PC-3 (cell line): ENCODE measurements around the gene SQOR.

Experiments used
- EZH2 ChIP-seq: fragments of 300-600 bp; sonication (generic); IDR thresholded peaks from one replicate; pipeline ENCODE4 v1.6.1; 2017; ENCODE audit warnings: antibody characterized with exemption, mild to moderate bottlenecking, low read length; ENCODE audit not compliant: unreplicated experiment
- EZH2phosphoT487 ChIP-seq: fragments of 300-600 bp; sonication (generic); IDR thresholded peaks from 2 replicates; pipeline ENCODE4 v1.6.1; 2018; ENCODE audit warnings: mild to moderate bottlenecking, antibody characterized with exemption, low read length, borderline replicate concordance
- TF ChIP-seq, protein P1 (sequence below): fragments of 300-600 bp; sonication (generic); conservative IDR thresholded peaks from 2 replicates; pipeline ENCODE4 v1.5.1; 2017; ENCODE audit warnings: antibody characterized with exemption, low read depth, mild to moderate bottlenecking, low read length

DNA sequence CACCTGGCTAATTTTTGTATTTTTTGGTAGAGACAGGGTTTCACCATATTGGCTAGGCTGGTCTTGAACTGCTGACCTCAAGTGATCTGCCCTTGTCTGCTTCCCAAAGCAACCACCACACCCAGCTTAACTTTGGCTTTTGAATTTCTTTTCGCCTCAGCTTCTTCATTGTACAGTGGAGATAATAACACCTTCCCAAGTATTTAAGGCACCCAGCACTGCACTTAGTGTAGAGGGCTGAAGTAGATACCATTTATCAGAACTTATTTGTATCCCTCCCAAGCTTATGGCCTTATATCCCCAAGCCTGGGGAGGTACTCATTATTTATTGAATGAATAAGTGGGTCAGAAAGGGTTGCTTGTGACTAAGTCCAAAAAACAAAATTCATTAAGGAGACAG lies 2.3 kb downstream of the SQOR start:
- TF ChIP-seq, protein P1, sequence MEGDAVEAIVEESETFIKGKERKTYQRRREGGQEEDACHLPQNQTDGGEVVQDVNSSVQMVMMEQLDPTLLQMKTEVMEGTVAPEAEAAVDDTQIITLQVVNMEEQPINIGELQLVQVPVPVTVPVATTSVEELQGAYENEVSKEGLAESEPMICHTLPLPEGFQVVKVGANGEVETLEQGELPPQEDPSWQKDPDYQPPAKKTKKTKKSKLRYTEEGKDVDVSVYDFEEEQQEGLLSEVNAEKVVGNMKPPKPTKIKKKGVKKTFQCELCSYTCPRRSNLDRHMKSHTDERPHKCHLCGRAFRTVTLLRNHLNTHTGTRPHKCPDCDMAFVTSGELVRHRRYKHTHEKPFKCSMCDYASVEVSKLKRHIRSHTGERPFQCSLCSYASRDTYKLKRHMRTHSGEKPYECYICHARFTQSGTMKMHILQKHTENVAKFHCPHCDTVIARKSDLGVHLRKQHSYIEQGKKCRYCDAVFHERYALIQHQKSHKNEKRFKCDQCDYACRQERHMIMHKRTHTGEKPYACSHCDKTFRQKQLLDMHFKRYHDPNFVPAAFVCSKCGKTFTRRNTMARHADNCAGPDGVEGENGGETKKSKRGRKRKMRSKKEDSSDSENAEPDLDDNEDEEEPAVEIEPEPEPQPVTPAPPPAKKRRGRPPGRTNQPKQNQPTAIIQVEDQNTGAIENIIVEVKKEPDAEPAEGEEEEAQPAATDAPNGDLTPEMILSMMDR = no peak
- no peak for TF ChIP-seq EZH2
- TF ChIP-seq EZH2phosphoT487 = no peak
